ENCODE results near the gene R3HDM2.

The R3HDM2 gene

GRCh38 chr12:57472391-57472790 lies 41.5 kb upstream of the R3HDM2 start:
- DNase-seq (ENCODE audit: low read depth) = no peak
- H3K4me3 ChIP-seq (ENCODE audit: low read depth, low read length) = no peak overlapping the region
- TF ChIP-seq CTCF (IDR thresholded peaks at IDR 0.05; ENCODE audit: low read depth, low read length, missing control alignments) = no peak

- TF ChIP-seq CTCF (IDR thresholded peaks at IDR 0.05; ENCODE audit: low read depth, low read length, missing control alignments) = no peak
- no peak overlapping the region for H3K4me3 ChIP-seq (ENCODE audit: low read depth, low read length)
- DNase-seq (ENCODE audit: low read depth) = no peak
These were observed 40.8 kb upstream of the R3HDM2 start for GRCh38 chr12:57471661-57472060.

- DNase-seq (ENCODE audit: low read depth) = no peak
- H3K4me3 ChIP-seq (ENCODE audit: low read depth, low read length) = no peak overlapping the region
- no peak for TF ChIP-seq CTCF (IDR thresholded peaks at IDR 0.05; ENCODE audit: low read depth, low read length, missing control alignments)
These were observed 40.3 kb upstream of the R3HDM2 start for GRCh38 chr12:57470970-57471656.

- TF ChIP-seq CTCF (IDR thresholded peaks at IDR 0.05; ENCODE audit: low read depth, low read length, missing control alignments) = no peak
- no peak overlapping the region for H3K4me3 ChIP-seq (ENCODE audit: low read depth, low read length)
- no peak for DNase-seq (ENCODE audit: low read depth)
These were observed 39.6 kb upstream of the R3HDM2 start for GRCh38 chr12:57470286-57470969.

GRCh38 chr12:57469296-57470164 lies 38.7 kb upstream of the R3HDM2 start:
- TF ChIP-seq CTCF (IDR thresholded peaks at IDR 0.05; ENCODE audit: low read depth, low read length, missing control alignments) = no peak
- no peak overlapping the region for H3K4me3 ChIP-seq (ENCODE audit: low read depth, low read length)
- DNase-seq (ENCODE audit: low read depth) = no peak

GRCh38 chr12:57467915-57468314 lies 37.1 kb upstream of the R3HDM2 start:
- TF ChIP-seq CTCF (IDR thresholded peaks at IDR 0.05; ENCODE audit: low read depth, low read length, missing control alignments) = no peak
- no peak for DNase-seq (ENCODE audit: low read depth)

More at GRCh38 chr12:57467915-57468314, 37.1 kb upstream of the R3HDM2 start:
- H3K4me3 ChIP-seq (ENCODE audit: low read depth, low read length) = no peak overlapping the region
